ENCODE results near the gene FOXO3. TPM values are rescaled to one million over a fixed set of nuclear protein-coding genes. Genes with fewer than 3 reads are reported as not detected.
A peak's percentile ranks its signal among the peaks of the same experiment; 100 is the strongest.
"Not testable (repeated sequence)": the region's sequence is repeated elsewhere in the genome, so short reads cannot be mapped to it uniquely, and the experiment has no call there.

Gene FOXO3
- polyA plus RNA-seq, 1 donor (not counting 4 experiments of a cell fraction or from before 2014, with no cell fraction given) = 17.6 TPM

GRCh38 chr6:108683976-108684375, 123.3 kb downstream of the FOXO3 start:
- H3K4me3 ChIP-seq (ENCODE audit: control insufficient read depth in 2 of 3, extremely low read depth in 1 of 3, insufficient read depth in 2 of 3, low read depth in 1 of 3, low read length in 3 of 3); H3K9me1 ChIP-seq (ENCODE audit: control insufficient read depth, extremely low read depth, insufficient read depth, low read length); H2AFZ ChIP-seq (ENCODE audit: control insufficient read depth, low read length); dilution Hi-C loops (cut with MboI; ENCODE audit: extremely low pct_ligation_motif_present, low sequenced_read_pairs); H3K79me2 ChIP-seq (ENCODE audit: control insufficient read depth, insufficient read depth, low read length); H4K20me1 ChIP-seq (ENCODE audit: control insufficient read depth, extremely low read depth, insufficient read depth, low read length); H3K4me2 ChIP-seq (ENCODE audit: control insufficient read depth, extremely low read depth, insufficient read depth, low read depth, low read length); FAIRE-seq; H3K27me3 ChIP-seq (ENCODE audit: control insufficient read depth, extremely low read depth, insufficient read depth, low read length); DNase-seq (ENCODE audit: low read depth, low spot score); H3K9me3 ChIP-seq (ENCODE audit: control insufficient read depth, low read depth, low read length); H3K27ac ChIP-seq (ENCODE audit: control insufficient read depth, insufficient read depth, low read length); H3K9ac ChIP-seq (ENCODE audit: control insufficient read depth, extremely low read depth, insufficient read depth, low read length): not testable (repeated sequence)
- peaks cover 43% of the 10 kb centered on the region for H3K4me1 ChIP-seq (ENCODE audit: control insufficient read depth, extremely low read depth, insufficient read depth, low read length)
- peaks cover 0 to 12% of the 10 kb centered on the region in 2 experiments for H3K36me3 ChIP-seq (ENCODE audit: control insufficient read depth in 2 of 2, extremely low read depth in 1 of 2, insufficient read depth in 2 of 2, low read length in 2 of 2)

GRCh38 chr6:108684771-108685329, 124.1 kb downstream of the FOXO3 start:
- Histone ChIP-seq H3K27me3 (ENCODE audit: control insufficient read depth, extremely low read depth, insufficient read depth, low read length) (no peaks in the 10 kb centered on the region), H4K20me1 (ENCODE audit: control insufficient read depth, extremely low read depth, insufficient read depth, low read length) (no peaks in the 10 kb centered on the region), H3K9ac (ENCODE audit: control insufficient read depth, extremely low read depth, insufficient read depth, low read length) (no peak overlapping the region), H3K36me3 (ENCODE audit: control insufficient read depth in 2 of 2, extremely low read depth in 1 of 2, insufficient read depth in 2 of 2, low read length in 2 of 2) (peaks cover 0 to 5% of the 10 kb centered on the region in 2 experiments), H3K4me2 (ENCODE audit: control insufficient read depth, extremely low read depth, insufficient read depth, low read depth, low read length) (peak overlapping the region; percentile 32), H2AFZ (ENCODE audit: control insufficient read depth, low read length) (no peak overlapping the region), H3K27ac (ENCODE audit: control insufficient read depth, insufficient read depth, low read length) (peak overlapping the region; percentile 43), H3K9me3 (ENCODE audit: control insufficient read depth, low read depth, low read length) (no peaks in the 10 kb centered on the region), H3K9me1 (ENCODE audit: control insufficient read depth, extremely low read depth, insufficient read depth, low read length) (no peaks in the 10 kb centered on the region), H3K79me2 (ENCODE audit: control insufficient read depth, insufficient read depth, low read length) (no peaks in the 10 kb centered on the region), H3K4me3 (ENCODE audit: control insufficient read depth in 2 of 3, extremely low read depth in 1 of 3, insufficient read depth in 2 of 3, low read depth in 1 of 3, low read length in 3 of 3) (no peak overlapping the region), H3K4me1 (ENCODE audit: control insufficient read depth, extremely low read depth, insufficient read depth, low read length) (peaks cover 52% of the 10 kb centered on the region)
- FAIRE-seq = no peak
- dilution Hi-C loops (cut with MboI; ENCODE audit: extremely low pct_ligation_motif_present, low sequenced_read_pairs) = no loop called here
- DNase-seq (ENCODE audit: low read depth, low spot score) = no peak
- TF ChIP-seq EZH2 (IDR thresholded peaks at IDR 0.05; ENCODE audit: low read length) (no peak), CTCF (optimal IDR thresholded peaks at IDR 0.05 in 1 of 3, IDR thresholded peaks at IDR 0.05 in 1 of 3, conservative IDR thresholded peaks at IDR 0.05 in 1 of 3; ENCODE audit: extremely low read depth in 1 of 3, insufficient read depth in 2 of 3, low read length in 3 of 3) (no peak)

GRCh38 chr6:108685970-108686369, 125.3 kb downstream of the FOXO3 start:
- TF ChIP-seq CTCF (optimal IDR thresholded peaks at IDR 0.05 in 1 of 3, IDR thresholded peaks at IDR 0.05 in 1 of 3, conservative IDR thresholded peaks at IDR 0.05 in 1 of 3; ENCODE audit: extremely low read depth in 1 of 3, insufficient read depth in 2 of 3, low read length in 3 of 3) (no peak), EZH2 (IDR thresholded peaks at IDR 0.05; ENCODE audit: low read length) (no peak)
- no peak overlapping the region for H3K27ac ChIP-seq (ENCODE audit: control insufficient read depth, insufficient read depth, low read length)
- no peaks in the 10 kb centered on the region for H3K27me3 ChIP-seq (ENCODE audit: control insufficient read depth, extremely low read depth, insufficient read depth, low read length)
- H3K4me3 ChIP-seq (ENCODE audit: control insufficient read depth in 2 of 3, extremely low read depth in 1 of 3, insufficient read depth in 2 of 3, low read depth in 1 of 3, low read length in 3 of 3) = no peak overlapping the region
- no peaks in the 10 kb centered on the region for H4K20me1 ChIP-seq (ENCODE audit: control insufficient read depth, extremely low read depth, insufficient read depth, low read length)
- FAIRE-seq (no peak), DNase-seq (ENCODE audit: low read depth, low spot score) (no peak)
- H3K9me3 ChIP-seq (ENCODE audit: control insufficient read depth, low read depth, low read length) = no peaks in the 10 kb centered on the region
- no peak overlapping the region for H3K9ac ChIP-seq (ENCODE audit: control insufficient read depth, extremely low read depth, insufficient read depth, low read length)
- peaks cover 0 to 5% of the 10 kb centered on the region in 2 experiments for H3K36me3 ChIP-seq (ENCODE audit: control insufficient read depth in 2 of 2, extremely low read depth in 1 of 2, insufficient read depth in 2 of 2, low read length in 2 of 2)
- no peak overlapping the region for H3K4me2 ChIP-seq (ENCODE audit: control insufficient read depth, extremely low read depth, insufficient read depth, low read depth, low read length)
- peaks cover 63% of the 10 kb centered on the region for H3K4me1 ChIP-seq (ENCODE audit: control insufficient read depth, extremely low read depth, insufficient read depth, low read length)
- H3K79me2 ChIP-seq (ENCODE audit: control insufficient read depth, insufficient read depth, low read length) = no peaks in the 10 kb centered on the region
- no peak overlapping the region for H2AFZ ChIP-seq (ENCODE audit: control insufficient read depth, low read length)
- H3K9me1 ChIP-seq (ENCODE audit: control insufficient read depth, extremely low read depth, insufficient read depth, low read length) = no peaks in the 10 kb centered on the region
- dilution Hi-C loops (cut with MboI; ENCODE audit: extremely low pct_ligation_motif_present, low sequenced_read_pairs) = no loop called here
